Measurements from ENCODE around the gene TMEM176A.

DNA sequence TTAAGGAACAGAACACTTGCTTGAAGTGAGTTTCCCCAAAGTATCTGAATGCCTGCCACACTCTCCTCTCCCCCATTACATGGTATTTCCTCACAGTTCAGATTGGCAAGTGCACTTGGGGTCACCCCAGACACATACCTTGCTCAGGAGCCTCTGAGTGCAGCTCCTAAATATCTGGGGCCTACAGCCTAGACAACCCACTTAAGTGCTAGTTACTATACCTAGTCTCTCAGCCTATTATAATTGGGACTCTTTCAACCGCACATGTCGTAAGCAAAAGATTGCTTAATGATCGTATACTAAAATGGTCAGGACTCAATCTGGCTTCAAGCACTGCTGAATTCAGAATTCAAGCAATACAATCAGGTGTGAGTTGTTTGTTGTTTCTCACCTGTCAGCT is 20.3 kb upstream of the TMEM176A start:
- TF ChIP-seq, protein P1, sequence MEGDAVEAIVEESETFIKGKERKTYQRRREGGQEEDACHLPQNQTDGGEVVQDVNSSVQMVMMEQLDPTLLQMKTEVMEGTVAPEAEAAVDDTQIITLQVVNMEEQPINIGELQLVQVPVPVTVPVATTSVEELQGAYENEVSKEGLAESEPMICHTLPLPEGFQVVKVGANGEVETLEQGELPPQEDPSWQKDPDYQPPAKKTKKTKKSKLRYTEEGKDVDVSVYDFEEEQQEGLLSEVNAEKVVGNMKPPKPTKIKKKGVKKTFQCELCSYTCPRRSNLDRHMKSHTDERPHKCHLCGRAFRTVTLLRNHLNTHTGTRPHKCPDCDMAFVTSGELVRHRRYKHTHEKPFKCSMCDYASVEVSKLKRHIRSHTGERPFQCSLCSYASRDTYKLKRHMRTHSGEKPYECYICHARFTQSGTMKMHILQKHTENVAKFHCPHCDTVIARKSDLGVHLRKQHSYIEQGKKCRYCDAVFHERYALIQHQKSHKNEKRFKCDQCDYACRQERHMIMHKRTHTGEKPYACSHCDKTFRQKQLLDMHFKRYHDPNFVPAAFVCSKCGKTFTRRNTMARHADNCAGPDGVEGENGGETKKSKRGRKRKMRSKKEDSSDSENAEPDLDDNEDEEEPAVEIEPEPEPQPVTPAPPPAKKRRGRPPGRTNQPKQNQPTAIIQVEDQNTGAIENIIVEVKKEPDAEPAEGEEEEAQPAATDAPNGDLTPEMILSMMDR (optimal IDR thresholded peaks at IDR 0.05 in 1 of 3, IDR thresholded peaks at IDR 0.05 in 1 of 3, conservative IDR thresholded peaks at IDR 0.05 in 1 of 3; ENCODE audit: extremely low read depth in 1 of 3, insufficient read depth in 2 of 3, low read length in 3 of 3) = no peak
- TF ChIP-seq EZH2 (IDR thresholded peaks at IDR 0.05; ENCODE audit: low read length) = no peak

Data from keratinocyte (primary cell).